Frontal cortex (tissue), 1 donor: ENCODE data around the gene FOXE3. TPM values are rescaled to one million over a fixed set of nuclear protein-coding genes. Genes with fewer than 3 reads are reported as not detected.

ENCODE experiments used
- total RNA-seq: library from RNA; depleted of rRNA; stranded (reverse); fragments of >200 nt; gene quantifications from one replicate; pipeline ENCODE4 v1.2.3, GENCODE V29; 2014

Gene FOXE3
- total RNA-seq, 1 donor from 2014 or later = not detected

Other genes starting within 250 kb of the FOXE3 start
- gene PDZK1IP1, start 226.2 kb upstream of the FOXE3 start, total RNA-seq = not detected
- 1.2 TPM for gene TAL1, start 184.1 kb upstream of the FOXE3 start, total RNA-seq
- gene STIL, start 102.1 kb upstream of the FOXE3 start, total RNA-seq = 7.7 TPM
- 150 TPM for gene CMPK1, start 82.5 kb upstream of the FOXE3 start, total RNA-seq
- gene FOXD2, start 21.8 kb downstream of the FOXE3 start, total RNA-seq = under 0.01 TPM